HG03565 (cell line): ENCODE measurements around the gene C18orf32.
"Not testable (repeated sequence)": the region's sequence is repeated elsewhere in the genome, so short reads cannot be mapped to it uniquely, and the experiment has no call there.

Experiments
- ATAC-seq: cut with Tn5 transposase; IDR thresholded peaks from one replicate; pipeline ENCODE4 v1.9.1; 2021; ENCODE audit warnings: mild to moderate bottlenecking, moderate library complexity; ENCODE audit not compliant: unreplicated experiment

C18orf32 gene

DNA sequence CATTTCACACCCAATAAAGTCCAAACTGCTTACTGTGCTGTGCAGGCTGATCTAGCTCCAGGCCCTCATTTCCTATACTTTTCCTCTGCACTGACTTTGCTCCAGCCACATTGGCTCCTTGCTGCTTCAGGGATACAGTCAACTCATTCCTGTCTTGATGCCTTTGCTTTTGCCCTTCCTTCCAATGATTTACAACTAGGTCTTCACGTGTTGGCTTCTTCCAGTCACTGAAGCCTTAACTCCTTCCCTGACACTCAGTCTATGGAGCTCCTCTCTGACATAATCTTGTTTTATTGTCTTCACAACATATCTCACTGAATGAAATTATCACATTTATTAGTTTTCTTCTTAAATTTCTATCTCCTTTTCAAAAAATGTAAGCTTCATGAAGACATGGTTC, 16.9 kb upstream of the C18orf32 start:
- no peak for ATAC-seq

GRCh38 chr18:49500201-49500921, 13.3 kb upstream of the C18orf32 start:
- no peak for ATAC-seq

GRCh38 chr18:49499046-49499637, 12.1 kb upstream of the C18orf32 start:
- ATAC-seq = no peak

DNA sequence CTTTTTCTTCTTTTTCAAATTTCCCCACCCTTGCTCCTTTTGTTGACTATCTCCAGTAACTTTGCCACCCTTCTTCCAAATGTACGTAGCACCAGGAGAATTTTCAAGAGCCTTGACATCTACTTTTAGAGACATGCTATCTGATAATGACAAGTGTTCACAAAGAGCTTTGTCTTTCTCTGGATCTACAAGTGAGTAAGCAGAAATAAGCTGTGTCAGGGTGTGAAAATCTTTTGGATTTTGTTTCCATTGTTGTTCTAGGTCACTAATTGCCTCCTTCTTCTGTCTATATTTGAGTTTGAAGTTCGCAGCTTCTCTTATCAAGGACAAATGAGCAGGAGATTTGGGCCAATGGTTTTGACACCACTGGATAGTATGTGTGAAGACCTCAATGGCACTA, 8.4 kb upstream of the C18orf32 start:
- no peak for ATAC-seq

GRCh38 chr18:49495076-49495475, 8.0 kb upstream of the C18orf32 start:
- ATAC-seq = no peak

DNA sequence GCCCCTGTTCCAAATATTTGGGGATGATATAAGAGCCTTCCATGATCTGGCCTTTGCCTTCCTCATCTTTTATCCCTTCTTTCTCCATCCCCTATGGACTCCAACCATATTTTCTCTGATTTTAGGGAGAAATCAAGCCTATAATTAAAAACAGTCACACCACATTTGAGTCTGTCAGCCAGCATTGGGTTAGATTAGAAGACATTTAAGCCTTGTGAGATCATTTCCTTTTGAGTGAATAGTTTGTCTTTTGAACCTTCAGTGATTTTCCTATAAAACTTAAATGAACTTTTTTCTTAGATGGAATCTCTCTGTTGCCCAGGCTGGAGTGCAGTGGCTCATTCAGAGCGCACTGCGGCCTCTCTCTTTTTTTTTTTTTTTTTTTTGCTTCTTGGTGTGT, 7.6 kb upstream of the C18orf32 start:
- no peak for ATAC-seq

DNA sequence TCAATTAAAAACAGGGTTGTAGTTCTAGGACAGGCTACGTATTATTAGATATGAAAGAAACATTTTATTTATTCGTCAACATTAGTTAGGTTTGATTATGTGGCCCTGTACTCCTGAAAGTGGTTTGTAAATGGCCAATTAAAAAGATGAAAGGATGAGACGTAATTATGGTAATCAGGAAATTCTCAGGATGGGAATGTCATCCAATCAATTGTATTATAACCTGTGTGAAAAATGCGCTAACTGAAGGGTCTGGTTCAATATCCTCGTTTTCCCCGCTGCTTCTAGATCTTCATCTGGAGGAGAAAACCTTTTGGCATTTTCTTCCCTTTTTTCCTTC, 5.6 kb upstream of the C18orf32 start:
- no peak for ATAC-seq

DNA sequence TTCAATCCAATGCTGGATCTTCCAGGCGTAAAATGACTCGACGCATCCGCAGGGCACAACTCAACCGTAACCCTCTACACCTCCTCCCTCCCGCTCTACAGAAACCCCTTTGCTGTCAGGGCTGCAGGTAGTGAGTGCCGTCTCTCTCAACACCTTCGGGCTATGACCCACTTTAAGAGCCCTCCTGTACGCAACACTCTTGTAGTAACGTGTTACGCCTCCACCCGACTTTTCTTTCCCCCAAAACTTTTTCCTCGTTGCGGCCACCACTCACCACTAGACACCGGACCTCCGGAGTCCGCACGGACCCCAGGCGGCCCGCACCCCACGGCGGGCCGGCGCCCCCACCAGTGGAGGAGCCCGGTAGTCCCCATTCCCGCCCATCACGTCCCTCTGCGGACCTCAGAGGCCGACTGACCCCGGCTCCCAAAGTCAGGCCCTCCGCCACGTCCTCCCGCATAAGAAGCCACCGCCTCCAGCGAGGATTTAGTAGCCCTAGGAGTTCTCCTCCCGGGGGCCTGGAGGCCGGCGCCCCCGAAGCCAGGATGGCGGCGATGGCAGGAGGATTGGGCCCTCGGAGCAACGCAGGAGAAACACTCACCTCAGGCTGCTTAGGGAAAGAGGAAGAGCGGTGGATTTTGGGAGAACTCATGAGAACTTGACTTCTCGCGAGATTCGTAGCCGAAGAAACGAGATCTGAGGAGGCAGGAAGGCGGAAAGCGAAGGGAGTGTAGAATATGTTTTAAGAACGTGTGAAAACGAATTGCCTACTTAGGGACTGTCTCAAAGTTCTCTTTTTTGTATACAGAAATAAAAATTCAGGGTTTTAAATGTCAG, 5.0 kb upstream of the C18orf32 start, which contains the start of gene RPL17:
TSS of gene RPL17 (minus strand) at position 609 of the 837 bp plus-strand sequence.
- peak; percentile 51 for ATAC-seq

- ATAC-seq = no peak
Measured at GRCh38 chr18:49491534-49491856, 4.5 kb upstream of the C18orf32 start.

DNA sequence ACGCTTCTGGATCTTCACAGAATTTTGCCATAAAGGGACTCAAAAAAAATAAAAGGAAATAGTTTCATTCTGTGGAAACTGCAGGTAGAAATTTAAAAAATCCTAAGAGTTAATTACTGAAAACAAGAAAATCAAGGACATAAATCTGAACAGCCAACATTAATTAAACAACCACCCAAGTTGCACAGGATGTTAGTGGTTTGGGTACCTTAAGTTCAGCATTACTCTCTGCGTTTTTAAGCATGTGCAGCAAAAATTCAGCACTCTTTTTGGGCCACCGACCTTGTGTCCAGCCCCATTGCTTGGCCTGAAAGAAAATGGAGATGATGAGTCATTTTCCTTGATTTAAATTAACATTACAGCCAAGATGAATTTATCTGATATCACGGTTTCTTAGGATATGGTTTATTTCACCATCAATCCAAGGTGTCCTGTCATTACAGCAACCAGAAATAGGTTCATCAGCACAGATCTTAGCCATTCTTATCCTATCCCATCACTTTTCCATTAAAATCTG, 3.3 kb upstream of the C18orf32 start:
- ATAC-seq = no peak

DNA sequence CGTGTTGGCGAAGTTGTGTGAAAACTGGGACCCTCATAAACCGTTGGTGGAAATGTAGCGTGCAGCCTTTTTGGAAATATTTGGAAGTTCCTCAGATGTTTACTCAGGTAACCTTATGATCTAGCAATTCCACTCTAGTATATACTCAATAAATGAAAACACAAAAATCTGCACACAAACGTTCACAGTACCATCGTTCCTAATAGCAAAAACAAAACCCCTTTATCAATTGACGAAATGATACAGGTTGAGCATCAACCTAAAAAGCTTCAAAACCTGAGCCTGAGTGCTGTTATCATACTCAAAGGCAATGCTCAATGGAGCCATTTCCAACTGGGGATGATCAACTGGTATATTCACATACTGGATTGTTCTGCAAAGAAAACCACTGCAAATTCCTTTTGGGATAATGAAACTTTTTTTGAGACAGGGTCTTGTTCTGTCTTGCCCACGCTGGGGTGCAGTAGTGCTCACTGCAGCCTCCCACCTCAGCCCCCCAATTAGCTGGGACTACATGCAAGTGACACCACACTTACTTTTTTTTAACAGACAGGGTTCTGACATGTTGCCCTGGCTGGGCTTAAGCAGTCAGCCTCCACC, 777 bp upstream of the C18orf32 start:
- no peak for ATAC-seq

DNA sequence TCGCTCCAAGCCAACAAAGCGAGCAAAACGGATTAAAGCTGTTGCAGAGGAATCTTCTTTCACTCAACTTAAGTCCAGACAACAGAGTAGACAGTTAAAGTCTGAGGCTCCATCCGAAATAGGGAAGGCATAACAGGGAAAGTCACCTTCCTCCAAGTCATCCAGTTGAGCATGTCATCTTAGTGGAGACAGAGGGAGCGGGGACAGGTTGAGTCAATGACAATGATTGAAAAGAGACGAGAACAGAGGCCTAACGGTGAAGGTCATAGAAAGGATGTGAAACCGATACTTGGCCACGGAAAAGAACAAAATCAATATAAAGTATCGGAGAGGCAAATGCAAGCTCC, 455 bp downstream of the C18orf32 start:
- no peak for ATAC-seq

- no peak for ATAC-seq
Measured at GRCh38 chr18:49486134-49486533, 900 bp downstream of the C18orf32 start.

GRCh38 chr18:49483198-49483597, 3.8 kb downstream of the C18orf32 start:
- ATAC-seq = no peak

DNA sequence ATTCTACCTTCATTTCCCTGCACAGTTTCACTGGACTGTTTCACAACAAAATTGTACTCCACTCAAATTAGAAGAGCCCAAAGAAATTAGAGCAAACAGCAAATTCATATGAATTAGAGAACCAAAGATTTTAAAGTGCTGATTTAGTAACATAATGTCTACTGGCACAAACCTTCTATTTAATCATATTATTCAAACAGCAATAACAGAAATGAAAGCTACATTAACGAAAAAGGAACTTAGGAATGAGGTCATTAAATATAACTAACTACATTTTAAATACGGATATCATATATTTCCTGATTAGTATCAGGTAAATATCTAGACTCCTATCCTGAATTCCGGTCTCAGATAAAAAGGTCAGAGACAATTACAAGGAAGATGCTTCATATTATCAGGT, 5.1 kb downstream of the C18orf32 start:
- ATAC-seq = no peak

GRCh38 chr18:49481317-49481716, 5.7 kb downstream of the C18orf32 start:
- no peak for ATAC-seq

- no peak for ATAC-seq
Measured at GRCh38 chr18:49479381-49480137, 7.5 kb downstream of the C18orf32 start.

- no peak for ATAC-seq
Measured at GRCh38 chr18:49476664-49477411, 10.2 kb downstream of the C18orf32 start.

- ATAC-seq = not testable (repeated sequence)
Measured at GRCh38 chr18:49474935-49475334, 12.1 kb downstream of the C18orf32 start.

- no peak for ATAC-seq
Measured at GRCh38 chr18:49473721-49474120, 13.3 kb downstream of the C18orf32 start.
